Mesothelial cell of epicardium (in vitro differentiated cells): ENCODE results near the gene FXYD6. TPM values are rescaled to one million over a fixed set of nuclear protein-coding genes. Genes with fewer than 3 reads are reported as not detected.

Source experiments
- DNase-seq, 2 experiments: peaks; one replicate each; pipeline ENCODE4 v3.0.0; 2021; ENCODE audit warnings: low spot score in 2 of 2; ENCODE audit not compliant: unreplicated experiment in 2 of 2
- H3K27ac Mint-ChIP-seq: 2 replicates; pipeline ENCODE4 v1.8.0; 2021; ENCODE audit warnings: mixed read lengths
- H3K27me3 Mint-ChIP-seq: 2 replicates; pipeline ENCODE4 v1.8.0; 2021; ENCODE audit warnings: low read depth, mixed read lengths
- H3K36me3 Mint-ChIP-seq: 2 replicates; pipeline ENCODE4 v1.8.0; 2021; ENCODE audit warnings: mixed read lengths
- H3K4me1 Mint-ChIP-seq: 2 replicates; pipeline ENCODE4 v1.8.0; 2021; ENCODE audit warnings: mixed read lengths
- H3K4me3 Mint-ChIP-seq: 2 replicates; pipeline ENCODE4 v1.8.0; 2021; ENCODE audit warnings: mild to moderate bottlenecking, moderate library complexity, mixed read lengths
- H3K9me3 Mint-ChIP-seq: 2 replicates; pipeline ENCODE4 v1.8.0; 2021; ENCODE audit warnings: mixed read lengths
- CTCF ChIP-seq: fragments of 200-600 bp; sonication (generic); IDR thresholded peaks from one replicate; pipeline ENCODE4 v1.5.0; 2021; ENCODE audit warnings: antibody characterized with exemption; ENCODE audit not compliant: unreplicated experiment
- total RNA-seq: library from RNA; stranded (reverse); gene quantifications from 3 replicates; pipeline ENCODE4 v1.2.1, GENCODE V29; 2021

The FXYD6 gene
- total RNA-seq, 1 donor from 2014 or later = 116 TPM

GRCh38 chr11:117852309-117852708, 24.1 kb downstream of the FXYD6 start:
- H3K4me1 Mint-ChIP-seq = peaks cover 38% of the 10 kb centered on the region
- H3K4me3 Mint-ChIP-seq = no peak overlapping the region
- peaks cover 34% of the 10 kb centered on the region for H3K36me3 Mint-ChIP-seq
- no peak for DNase-seq
- peaks cover 14% of the 10 kb centered on the region for H3K9me3 Mint-ChIP-seq
- H3K27ac Mint-ChIP-seq = no peak overlapping the region
- no peak for TF ChIP-seq CTCF
- no peaks in the 10 kb centered on the region for H3K27me3 Mint-ChIP-seq

DNA sequence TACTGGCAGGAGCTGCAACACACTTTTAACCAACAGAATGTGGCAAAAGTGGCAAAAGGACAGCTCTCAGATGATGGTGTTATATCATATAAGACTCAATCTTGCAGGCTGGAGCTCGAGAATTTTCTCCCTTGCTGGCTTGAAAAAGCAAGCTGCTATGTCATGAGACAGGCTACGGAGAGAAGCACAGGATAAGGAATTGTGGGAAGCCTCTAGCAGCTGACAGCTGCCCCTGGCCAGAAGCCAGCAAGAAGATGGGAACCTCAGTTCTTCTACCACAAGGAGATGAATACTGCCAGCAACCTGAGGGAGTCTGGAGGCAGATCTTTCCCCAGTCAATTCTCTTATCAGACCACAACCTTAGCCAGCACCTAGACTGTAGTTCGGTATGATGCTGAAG, 24.6 kb downstream of the FXYD6 start:
- DNase-seq = peak in 1 of 2 experiments; percentile 21
- H3K27me3 Mint-ChIP-seq = no peaks in the 10 kb centered on the region

DNA sequence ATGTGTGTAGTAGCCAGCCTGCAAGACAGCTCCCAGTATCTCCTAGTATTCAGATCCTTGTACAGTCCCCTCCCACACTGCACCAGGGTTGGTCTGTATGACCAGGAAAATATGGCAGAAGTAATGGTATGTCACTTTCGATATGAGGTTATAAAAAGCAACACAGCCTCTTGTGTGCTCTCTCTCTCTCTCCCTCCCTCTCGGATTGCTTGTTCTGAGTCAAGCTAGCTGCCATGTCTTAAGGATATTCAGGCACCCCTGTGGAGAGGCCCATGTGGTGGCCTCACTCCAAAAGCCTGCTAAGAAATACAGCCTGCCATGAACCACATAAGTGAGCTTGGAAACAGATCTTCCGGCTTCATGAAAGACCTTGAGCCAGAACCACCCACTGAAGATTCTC, 25.4 kb downstream of the FXYD6 start:
- peaks cover 39% of the 10 kb centered on the region for H3K36me3 Mint-ChIP-seq
- H3K9me3 Mint-ChIP-seq = peaks cover 19% of the 10 kb centered on the region
- peak overlapping the region; percentile 22 for H3K27ac Mint-ChIP-seq
- H3K27me3 Mint-ChIP-seq = no peaks in the 10 kb centered on the region
- no peak for TF ChIP-seq CTCF
- peak in 1 of 2 experiments; percentile 20 for DNase-seq
- H3K4me3 Mint-ChIP-seq = no peak overlapping the region
- peaks cover 30% of the 10 kb centered on the region for H3K4me1 Mint-ChIP-seq

More for the DNA sequence above, 24.6 kb downstream of the FXYD6 start:
- H3K27ac Mint-ChIP-seq = no peak overlapping the region
- peaks cover 15% of the 10 kb centered on the region for H3K9me3 Mint-ChIP-seq
- TF ChIP-seq CTCF = no peak
- peaks cover 35% of the 10 kb centered on the region for H3K36me3 Mint-ChIP-seq
- no peak overlapping the region for H3K4me3 Mint-ChIP-seq
- H3K4me1 Mint-ChIP-seq = peaks cover 35% of the 10 kb centered on the region

DNA sequence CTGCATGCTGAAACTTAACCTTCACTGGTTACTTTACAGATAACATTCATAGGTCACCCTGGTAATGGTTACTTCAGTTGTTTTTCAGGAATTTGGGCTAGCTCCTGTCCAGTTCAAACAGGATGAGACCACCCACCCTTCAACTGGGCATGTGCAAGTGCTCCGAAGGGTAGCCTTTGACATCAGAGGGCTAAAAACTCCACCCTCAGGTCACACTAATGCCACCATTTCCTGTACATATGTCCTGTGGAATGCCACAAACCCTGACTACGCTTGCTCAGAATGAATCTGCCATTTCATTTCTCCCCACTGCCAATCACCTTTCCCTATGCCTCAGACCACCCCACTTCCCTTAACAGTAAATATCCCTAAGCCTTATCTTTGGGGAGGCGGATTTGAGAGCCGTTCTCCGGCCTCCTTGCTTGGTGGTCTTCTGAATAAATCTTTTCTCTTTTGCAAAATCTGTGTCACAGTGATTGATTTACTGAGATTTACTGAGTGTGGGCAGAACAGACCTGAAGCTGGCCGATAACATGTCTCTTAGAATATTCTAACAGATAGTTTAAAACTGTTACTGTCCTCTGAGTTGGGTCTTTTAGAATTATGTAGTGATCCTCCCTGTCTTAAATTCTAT, 26.6 kb downstream of the FXYD6 start:
- Mint-ChIP-seq H3K27me3 (no peaks in the 10 kb centered on the region), H3K9me3 (peaks cover 22% of the 10 kb centered on the region), H3K36me3 (peaks cover 35% of the 10 kb centered on the region), H3K4me1 (peaks cover 19% of the 10 kb centered on the region), H3K4me3 (no peak overlapping the region), H3K27ac (no peak overlapping the region)
- DNase-seq = peak in 1 of 2 experiments; percentile 13
- no peak for TF ChIP-seq CTCF

- H3K4me3 Mint-ChIP-seq = no peak overlapping the region
- DNase-seq = peak; percentile 66 to 90
- peaks cover 21% of the 10 kb centered on the region for H3K36me3 Mint-ChIP-seq
- H3K27me3 Mint-ChIP-seq = no peaks in the 10 kb centered on the region
- TF ChIP-seq CTCF = peak; percentile 100
- no peaks in the 10 kb centered on the region for H3K4me1 Mint-ChIP-seq
- H3K27ac Mint-ChIP-seq = no peak overlapping the region
- peaks cover 8% of the 10 kb centered on the region for H3K9me3 Mint-ChIP-seq
Observed at GRCh38 chr11:117843666-117844484, 32.6 kb downstream of the FXYD6 start.
